GM19025 (cell line): ENCODE data around the gene LUZP2.

ENCODE experiments used
- ATAC-seq: cut with Tn5 transposase; IDR thresholded peaks from one replicate; pipeline ENCODE4 v1.9.1; 2021; ENCODE audit warnings: mild to moderate bottlenecking, low read depth, moderate library complexity; ENCODE audit not compliant: unreplicated experiment

Gene LUZP2

DNA sequence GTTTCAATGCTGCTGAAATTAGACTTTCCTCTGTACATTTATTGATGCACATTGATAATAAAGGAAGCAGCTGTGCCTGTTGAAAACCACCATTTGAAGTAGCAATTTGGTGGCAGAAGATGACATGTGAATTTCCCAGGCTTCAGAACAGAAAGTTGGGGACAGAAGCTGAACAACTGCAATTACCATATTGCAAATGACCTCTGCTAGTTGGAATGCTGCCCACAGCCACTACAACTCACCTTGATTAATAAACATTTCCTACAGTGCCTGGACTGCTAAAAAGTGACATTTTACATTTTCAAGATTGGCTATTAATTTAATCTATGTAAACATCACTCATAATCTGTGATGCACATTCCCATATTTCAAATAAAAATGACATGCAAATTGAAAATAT is 208.6 kb downstream of the LUZP2 start:
- ATAC-seq = no peak

DNA sequence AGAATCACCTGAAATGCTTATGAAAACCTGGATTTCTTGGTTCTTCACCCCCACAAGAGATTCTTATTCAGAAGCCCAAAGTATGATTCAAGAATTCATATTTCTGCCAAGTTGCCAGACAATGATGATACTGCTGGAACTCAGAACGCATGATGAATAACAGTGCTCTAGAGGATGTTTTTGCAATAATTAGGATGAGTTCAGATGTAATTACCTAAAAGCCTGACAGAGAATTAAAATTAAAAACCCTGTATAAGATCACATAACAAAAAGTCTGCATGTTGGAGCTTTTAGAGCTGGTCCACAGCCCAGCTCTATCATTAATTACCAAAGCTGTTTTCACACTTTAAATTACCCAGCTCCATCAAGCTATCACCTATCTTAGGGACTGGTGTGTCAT is 211.8 kb downstream of the LUZP2 start:
- ATAC-seq = no peak

DNA sequence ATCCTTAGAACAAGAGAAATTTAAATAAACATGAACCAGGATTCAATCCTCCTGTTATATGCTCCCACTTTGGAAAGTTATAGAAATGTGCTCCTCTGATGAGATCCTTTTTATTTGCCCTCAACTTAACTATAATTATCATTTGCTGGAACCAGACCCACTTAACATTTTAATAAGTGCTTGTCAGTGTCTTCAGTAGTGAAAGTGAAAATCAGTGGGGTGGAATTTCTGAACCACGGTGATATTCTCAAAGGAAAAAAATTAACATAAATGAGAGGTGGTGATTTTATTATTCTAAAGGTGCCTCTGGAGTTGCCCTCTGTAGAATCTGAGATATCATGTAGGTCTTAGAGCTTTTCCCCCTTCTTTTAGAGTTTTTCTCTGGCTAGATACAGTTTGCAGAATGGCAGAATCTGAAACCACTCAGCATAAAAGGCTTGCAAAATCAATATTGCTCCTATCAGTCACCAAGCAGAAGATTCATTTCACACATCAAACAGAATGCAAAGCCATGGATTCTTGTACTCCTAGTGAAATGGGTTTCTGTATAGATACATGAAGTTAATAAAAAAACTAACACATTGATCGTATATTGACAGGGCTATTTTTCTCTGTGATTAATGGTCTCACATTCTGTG is 213.2 kb downstream of the LUZP2 start:
- ATAC-seq = no peak

DNA sequence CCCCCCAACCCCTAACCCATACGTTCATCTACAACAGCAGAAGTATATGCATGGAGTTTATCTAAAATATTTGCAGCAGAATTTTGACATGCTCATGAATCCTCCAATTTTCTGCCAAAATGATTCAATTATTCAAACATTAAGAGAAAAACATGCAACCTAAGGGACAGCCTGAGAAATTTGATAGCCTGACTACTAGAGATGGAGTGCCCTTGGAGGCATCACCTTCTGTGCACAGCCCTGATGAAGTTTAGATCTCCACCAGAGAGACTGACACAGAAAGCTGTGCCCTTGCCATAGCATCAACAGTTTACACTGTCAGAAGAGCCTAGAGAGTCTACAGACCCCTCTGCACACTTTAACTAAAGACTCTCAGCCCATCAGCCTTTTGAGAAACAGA is 217.7 kb downstream of the LUZP2 start:
- ATAC-seq = no peak

DNA sequence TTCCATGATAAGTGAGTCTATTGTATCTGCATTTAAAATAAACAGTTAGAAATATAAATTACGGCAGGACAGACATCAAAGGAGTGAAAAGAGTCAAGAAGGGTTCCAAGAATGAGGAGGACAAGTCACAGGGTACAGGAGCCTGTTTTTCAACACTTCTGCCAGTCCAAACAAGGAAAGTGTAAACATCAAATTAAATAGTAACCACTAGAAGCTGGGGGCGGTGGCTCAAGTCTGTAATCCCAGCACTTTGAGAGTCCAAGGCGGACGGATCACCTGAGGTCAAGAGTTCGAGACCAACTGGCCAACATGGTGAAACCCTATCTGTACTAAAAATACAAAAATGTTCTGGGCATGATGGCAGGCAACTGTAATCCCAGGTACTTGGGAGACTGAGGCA is 219.6 kb downstream of the LUZP2 start:
- ATAC-seq = no peak

DNA sequence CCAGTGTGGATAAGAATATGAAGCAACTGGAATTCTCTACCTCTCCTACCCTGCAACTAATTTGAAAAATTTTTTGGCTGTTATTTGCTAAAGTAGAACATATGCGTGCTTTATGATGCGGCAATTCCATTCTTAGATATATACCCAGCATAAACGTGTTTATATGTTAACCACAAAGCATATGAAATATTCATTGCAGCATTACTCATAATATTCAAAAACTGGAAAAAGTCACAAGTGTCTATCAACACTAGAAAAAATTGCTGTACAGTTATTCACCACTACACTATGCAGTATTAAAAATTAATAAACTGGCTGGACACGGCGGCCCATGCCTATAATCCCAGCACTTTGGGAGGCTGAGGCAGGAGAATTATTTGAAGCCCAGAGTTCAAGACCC is 226.4 kb downstream of the LUZP2 start:
- ATAC-seq = no peak

DNA sequence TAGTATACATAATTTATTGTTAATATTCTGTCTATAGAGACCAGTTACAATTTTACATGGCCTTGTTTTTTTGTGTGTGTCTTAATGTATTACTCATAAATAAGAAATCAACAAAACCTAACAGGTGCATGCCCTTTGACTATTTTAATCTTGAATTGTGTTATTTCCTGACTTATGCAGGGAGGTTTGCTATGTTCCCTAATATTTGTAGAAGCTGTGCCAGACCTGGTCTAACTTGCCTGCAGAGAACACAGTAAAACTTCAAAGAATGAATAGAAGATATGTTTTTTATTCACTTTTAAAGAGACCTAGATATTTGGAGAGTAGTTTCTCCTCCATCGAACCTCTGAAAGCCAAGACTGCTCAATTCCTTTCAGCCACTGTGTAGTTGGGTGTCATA is 234.7 kb downstream of the LUZP2 start:
- no peak for ATAC-seq

DNA sequence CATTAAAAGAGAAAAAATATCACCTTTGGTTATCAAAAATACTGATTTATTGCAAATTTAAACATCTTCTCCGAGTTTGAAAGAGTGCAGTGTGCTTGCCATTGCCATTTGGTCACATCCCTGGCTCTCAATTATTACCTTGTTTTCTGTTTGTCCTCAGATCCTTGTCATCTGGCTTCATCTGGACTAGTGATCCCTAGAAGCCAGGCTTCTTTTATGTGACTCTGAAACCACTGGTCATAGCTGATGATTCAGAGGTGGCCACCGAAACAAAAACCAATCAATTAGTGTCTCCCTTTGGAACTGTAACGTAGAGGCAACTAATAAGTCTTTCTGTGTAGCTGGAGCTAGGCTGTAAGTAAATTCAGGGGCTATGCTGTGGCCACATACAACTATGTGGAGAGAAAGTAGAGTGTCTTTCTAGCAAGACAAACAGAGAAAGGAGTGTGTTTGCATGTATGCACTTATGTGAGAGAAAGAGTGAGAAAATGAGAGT is 237.9 kb downstream of the LUZP2 start:
- no peak for ATAC-seq

DNA sequence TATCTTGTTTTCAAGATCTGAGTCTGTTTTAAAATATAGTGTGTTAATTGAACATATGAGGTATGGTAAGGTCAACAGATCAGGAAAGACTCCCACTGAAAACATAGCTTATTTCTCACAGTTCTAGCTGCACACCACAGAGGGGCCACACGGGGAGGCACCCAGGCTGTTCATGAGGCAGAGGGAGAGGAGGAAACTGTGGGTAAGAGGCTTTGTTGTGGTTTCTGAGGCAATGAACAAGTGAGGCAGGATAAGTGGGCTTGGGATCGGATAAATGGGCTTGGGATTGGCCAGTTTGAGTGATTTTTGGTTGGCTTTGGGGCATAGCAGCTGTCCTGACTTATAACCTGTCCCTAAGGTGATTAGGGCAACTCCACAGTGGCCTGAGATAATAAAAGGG is 242.1 kb downstream of the LUZP2 start:
- no peak for ATAC-seq

DNA sequence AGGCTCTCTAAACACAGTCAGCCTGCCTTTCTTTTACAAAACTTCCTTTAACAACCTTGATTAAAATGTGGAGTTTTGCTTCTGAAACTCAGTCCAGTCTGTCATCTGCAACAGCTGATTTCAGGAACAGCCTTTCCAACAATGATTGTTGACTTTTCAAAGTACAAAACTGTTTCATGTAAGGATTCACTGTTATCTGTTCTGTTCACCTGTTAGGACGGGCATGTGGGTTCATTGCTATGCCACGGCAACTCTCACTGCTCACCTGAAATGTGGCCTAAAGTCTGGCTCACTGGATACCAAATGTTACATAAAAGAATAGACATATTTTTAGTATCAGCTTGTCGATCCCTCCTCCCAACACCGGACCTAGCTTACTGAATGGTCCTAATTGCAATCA is 242.8 kb downstream of the LUZP2 start:
- no peak for ATAC-seq

DNA sequence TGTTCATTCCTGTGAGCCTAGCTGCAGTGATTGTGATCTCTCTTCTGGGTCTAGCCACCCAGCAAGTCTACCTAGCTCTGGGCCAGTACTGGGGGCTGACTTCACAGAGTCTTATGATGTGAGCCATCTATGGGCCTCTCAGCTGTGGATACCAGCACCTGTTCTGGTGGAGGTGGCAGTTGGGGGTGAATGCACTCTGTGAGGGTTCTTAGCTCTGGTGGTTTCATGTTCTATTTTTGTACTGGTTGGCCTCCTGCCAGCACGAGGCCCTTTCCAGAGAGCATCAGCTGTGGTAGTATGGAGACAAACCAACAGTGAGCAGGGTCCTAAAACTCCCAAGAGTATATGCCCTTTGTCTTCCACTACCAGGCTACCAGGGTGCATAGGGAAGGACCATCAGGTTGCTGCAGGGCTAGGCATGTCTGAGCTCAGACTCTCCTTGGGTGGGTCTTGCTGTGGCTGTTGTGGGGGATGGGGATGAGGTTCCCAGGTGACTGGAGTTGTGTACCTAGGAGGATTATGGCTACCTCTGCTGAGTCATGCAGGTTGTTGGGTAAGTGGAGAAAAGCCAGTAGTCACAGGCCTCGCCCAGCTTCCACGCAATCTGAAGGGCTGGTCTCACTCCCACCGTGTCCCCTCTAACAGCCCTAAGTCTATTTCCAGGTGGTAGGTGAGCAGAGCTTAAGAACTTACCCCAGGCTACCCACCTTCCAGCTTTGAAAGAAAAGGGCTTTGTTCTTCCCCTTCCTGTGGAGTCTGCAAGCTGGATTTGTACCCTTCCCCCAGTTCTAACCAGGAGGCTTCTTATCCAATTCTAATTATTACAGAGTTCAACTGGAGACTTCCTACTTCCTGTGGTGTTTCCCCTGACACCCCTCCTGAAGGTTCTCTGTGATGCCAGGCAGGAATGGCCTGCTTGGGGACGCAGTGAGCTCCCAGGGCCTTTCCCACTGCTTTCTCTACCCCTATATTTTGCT is 250.7 kb downstream of the LUZP2 start:
- no peak for ATAC-seq

DNA sequence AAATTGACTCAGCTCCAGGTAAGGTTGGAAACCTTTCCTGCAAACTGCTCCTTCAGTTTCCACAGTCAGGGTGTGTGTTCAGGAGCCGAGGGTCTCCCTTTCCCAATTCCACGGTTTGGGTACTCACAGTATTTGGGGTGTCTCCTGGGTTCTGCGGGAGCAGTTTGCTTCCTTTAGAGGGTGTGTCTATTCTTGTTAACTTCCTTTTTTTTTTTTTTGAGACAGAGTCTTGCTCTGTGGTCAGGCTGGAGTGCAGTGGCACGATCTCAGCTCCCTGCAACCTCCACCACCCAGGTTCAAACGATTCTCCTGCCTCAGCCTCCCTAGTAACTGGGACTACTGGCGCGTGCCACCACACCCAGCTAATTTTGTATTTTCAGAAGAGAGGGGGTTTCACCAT is 251.4 kb downstream of the LUZP2 start:
- ATAC-seq = no peak

DNA sequence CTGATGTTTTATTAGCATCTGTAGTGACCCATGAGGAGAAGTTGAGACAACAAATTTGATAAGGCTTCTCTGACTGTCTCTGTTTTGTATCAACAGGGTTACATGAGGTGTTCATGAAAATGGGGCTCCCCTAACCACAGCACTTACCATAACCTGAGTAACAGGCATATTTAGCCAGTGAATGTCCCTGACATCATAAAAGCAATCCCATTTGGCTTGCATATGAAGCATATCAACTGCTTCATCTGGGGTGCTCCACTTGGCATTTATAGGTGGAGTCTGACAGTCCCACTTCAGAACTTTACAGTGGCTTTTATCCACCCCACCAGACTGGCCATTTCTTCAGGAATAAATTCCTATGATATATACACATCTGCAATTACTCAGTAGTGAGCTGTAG is 257.6 kb downstream of the LUZP2 start:
- ATAC-seq = no peak

DNA sequence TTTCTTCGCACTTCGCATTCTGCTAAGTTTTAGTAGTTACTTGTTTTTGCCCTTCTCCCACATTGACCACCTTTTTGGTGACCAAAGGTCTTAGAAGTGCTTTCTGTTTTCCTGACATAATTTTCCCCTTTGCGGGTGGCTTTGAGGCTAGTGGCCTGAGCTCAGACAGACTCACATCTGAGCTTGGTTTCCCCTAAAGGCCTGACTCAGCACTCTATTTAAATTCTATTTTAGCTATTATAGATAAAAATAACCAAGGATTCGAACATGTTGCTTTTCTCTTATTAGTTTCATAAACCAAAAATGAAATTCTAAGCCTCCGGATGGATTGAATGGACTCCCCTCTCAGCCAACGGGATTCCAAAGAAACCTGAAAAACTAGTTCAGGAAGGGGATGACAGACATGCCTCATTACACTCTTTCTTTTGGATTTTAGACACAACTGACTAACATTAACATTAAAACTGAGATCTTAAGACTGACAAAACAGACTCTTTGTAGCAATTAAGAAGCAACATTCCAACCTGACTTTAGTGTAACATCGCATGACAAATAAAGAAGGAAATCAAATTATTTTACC is 258.5 kb downstream of the LUZP2 start:
- ATAC-seq = no peak

DNA sequence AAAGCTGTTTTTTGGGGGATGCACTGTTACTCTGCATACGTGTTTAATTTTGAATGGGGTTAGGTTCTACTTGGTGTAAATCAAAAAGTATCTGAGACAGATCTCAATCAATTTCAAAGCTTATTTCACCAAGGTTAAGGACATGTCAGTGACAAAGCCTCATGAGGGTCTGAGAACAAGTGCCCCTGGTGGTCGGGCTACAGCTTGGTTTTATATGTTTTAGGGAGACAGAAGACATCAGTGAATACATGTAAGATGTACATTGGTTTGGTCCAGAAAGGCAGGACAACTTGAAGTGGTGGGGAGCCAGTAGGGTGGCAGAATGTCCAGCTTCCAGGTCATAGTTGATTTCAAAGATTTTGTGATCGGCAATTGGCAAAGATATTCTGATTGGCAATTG is 262.9 kb downstream of the LUZP2 start:
- no peak for ATAC-seq

DNA sequence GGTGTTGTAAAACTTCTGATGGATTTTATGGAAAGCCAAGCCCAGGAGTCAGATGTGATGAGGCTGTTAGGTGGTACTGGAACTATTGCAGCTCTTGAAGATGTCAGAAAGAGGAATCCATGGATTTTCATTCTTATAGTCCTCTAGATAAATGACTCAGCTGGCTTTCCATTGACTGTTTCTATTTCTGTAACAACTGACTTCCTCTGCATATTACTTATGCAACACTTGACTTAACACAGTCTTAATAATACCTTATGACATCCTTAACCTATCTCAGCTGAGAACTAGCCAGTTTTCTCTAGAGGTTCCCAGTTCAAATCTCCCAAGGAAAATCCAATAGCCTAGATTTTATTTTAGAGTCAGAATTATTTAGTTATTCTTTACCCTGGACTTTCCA is 263.8 kb downstream of the LUZP2 start:
- ATAC-seq = no peak

DNA sequence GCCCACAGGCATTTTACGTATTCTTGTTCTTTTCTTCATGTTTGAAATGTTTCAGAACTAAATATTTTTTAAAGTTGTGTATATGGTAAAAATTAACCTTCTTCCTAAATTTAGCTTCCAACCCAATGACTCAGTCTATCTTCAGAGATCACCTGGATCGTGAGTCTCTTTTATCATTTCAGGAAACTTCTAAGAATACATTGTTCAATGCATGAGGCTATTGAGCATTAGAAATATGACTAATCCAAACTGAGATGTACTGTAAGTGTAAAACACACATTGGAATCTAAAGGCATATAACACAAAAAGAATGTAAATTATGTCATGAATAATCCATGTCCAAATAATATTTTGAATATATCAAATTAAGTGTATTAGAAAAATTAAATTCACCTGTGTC is 265.2 kb downstream of the LUZP2 start:
- no peak for ATAC-seq

DNA sequence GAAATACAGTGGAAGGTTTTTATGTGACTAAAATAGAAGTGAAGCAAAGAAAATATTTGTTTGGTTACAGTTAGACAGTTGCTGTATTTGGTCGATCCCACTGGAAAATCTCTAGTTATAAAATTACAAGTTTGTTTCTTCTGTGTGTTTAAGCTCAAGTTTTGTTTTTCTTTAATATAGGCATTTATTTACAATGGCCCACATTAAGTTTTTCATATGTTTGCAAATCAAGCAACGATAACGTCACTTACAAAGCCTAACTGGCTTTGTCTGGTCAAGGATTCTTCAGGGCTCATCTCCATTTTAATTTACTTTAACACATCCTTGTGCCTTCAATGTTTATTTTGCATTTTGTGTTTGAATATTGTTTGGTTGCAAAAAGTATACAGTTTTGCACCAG is 270.6 kb downstream of the LUZP2 start:
- ATAC-seq = no peak

DNA sequence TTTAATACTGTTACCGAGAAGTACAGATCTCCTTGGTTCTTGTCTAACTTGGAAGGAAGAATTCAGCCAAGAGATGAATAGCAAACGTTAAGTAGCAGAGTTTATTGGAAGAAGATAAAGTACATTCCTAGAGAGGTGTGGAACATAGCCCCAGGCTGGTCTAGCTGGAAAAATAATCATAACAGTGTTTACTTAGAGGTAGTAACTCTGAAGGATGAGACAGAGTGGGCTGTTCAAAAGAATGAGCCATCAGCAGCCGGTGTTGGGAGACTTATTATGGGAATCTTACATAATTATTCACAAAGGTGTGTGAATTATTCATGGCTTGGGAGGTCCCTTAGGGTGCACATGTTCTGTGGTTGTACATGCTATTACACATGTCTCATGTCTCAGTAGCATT is 276.5 kb downstream of the LUZP2 start:
- no peak for ATAC-seq

DNA sequence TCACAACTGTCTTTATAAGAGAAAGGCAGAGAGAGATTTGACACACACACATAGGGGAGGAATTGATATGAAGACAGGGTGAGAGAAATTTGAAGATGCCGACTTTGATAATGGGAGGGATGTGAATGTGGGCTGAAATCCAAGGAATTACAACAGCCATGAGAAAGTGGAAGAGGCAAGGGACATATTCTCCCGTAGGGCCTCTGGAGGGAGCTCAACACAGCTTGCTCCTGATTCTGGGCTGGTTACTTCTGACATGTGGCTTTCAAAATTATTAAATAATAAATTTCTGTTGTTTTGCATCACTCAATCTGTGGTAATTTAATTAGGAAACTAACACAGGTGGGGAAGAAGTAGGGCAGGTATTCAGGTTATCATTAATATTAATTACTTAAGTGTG is 282.9 kb downstream of the LUZP2 start:
- ATAC-seq = no peak

DNA sequence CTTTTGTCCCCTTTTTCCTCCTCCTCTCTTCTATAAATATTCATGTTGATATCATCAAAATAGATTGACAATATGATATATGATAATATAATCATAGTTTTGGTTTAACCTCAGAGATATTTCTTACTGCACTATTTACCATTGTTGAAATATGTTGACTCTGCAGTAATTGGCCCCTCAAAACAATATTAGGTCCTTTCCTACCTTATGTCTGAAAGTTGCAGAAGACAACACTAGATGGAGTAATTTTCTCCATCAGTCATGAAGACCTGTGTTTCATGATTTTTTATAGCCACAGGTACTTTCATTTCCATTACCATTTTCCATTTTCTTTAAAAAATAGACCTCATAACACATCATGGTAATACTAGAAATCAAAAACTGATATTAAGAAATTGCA is 284.4 kb downstream of the LUZP2 start:
- ATAC-seq = no peak

DNA sequence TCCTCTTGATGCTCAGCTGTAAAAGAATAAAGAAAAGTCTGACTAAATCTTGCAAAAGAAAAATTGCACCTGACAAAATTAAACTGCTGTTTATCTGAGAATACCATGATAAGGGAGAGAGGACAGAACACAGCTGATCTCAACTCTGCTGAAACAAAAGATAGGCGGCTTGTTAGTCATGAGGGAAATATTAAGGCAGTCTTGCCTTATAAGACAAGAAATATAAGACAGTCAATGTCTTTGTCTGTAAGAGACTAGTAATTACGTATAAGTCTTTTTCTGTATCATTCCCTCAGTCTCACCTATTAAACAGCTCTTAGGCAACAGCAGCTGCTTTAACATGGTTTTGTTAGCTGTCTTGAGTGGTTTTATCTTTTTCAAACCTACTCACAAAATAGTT is 296.6 kb downstream of the LUZP2 start:
- no peak for ATAC-seq
